IPS DF 4.7 (cell line): ENCODE results near the gene WDR18.
"Not testable (repeated sequence)": the region's sequence is repeated elsewhere in the genome, so short reads cannot be mapped to it uniquely, and the experiment has no call there.

Source experiments
- DNase-seq: peaks from one replicate; pipeline ENCODE4 v3.0.0-alpha.2; 2013; ENCODE audit warnings: low spot score; ENCODE audit errors: extremely low read depth

WDR18 gene

DNA sequence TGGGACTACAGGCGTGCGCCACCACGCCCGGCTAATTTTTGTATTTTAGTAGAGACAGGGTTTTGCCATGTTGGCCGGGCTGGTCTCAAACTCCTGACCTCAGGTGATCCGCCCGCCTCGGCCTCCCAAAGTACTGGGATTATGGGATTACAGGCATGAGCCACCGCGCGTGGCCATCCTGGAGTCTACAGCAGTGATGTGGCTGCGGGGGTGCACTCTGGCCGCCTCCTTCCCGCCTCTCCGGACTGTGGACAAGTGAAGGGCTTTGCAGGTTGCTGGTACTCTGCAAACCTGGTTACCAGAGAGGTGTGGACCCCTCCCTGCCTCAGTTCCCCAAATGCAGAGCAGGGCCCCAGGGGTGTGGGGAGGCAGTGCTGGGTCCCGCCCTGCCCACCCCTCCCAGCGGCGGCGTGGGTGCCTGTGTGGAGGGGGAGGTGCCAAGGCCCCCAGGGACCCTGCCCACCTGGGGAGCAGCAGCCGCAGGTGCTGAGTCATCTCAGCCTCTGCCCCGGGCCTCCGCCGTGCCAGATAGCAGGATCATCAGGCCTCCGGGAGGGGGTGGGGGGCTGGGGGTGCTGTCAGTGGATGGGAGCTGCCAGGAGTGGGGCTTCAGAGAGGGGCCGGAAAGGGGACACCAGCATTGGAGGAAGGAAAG is 35.2 kb upstream of the WDR18 start:
- DNase-seq: no peak

DNA sequence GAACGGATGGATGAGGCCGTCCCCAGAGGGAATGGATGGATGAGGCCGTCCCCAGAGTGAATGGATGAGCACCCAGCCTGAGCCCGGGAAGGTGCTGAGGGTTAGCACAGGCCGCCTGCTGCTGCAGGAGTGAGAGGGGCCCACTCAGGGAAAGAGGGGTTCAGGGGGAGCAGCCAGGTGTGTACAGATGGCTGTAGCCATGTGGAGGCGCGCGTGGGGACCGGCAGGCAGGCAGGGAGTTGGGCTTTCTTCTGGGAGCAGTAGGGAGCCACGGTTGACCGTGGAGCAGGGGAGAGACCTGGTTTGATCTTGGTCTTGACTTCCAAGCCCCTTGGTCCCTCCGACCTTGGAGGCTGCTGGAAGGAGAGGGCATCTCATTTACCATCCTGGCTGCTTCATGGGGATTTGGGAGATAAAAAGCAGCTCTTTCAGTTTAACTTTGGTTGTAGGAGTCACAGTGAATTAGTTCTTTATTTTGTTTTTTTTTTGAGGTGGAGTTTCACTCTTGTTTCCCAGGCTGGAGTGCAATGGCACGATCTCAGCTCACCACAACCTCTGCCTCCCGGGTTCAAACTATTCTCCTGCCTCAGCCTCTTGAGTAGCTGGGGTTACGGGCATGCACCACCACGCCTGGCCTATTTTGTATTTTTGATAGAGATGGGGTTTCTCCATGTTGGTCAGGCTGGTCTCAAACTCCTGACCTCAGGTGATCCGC is 33.6 kb upstream of the WDR18 start:
- DNase-seq: no peak

DNA sequence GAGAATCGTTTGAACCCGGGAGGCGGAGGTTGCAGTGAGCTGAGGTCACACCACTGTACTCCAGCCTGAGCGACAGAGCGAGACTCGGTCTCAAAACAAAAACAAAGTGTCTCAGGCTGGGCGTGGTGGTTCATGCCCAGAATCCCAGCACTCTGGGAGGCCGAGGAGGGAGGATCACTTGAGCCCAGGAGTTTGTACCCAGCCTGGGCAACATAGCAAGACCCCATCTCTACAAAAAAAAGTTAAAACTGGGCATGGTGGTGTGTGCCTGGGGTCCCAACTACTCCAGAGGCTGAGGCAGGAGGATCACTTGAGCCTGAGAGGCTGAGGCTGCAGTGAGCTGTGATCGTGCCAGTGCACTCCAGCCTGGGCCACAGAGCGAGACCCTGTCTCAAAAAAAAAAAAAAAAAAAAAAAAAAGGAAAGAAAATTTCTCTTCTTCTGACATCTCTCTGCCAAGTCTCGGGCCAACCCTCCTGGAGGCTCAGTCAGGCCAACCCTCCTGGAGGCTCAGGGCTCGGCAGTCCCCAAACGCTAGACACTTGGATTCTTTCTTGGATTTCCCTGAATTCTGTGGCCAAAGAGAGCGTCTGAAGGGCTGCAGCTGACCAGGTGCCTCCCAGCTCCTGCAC is 32.0 kb upstream of the WDR18 start:
- DNase-seq: no peak

DNA sequence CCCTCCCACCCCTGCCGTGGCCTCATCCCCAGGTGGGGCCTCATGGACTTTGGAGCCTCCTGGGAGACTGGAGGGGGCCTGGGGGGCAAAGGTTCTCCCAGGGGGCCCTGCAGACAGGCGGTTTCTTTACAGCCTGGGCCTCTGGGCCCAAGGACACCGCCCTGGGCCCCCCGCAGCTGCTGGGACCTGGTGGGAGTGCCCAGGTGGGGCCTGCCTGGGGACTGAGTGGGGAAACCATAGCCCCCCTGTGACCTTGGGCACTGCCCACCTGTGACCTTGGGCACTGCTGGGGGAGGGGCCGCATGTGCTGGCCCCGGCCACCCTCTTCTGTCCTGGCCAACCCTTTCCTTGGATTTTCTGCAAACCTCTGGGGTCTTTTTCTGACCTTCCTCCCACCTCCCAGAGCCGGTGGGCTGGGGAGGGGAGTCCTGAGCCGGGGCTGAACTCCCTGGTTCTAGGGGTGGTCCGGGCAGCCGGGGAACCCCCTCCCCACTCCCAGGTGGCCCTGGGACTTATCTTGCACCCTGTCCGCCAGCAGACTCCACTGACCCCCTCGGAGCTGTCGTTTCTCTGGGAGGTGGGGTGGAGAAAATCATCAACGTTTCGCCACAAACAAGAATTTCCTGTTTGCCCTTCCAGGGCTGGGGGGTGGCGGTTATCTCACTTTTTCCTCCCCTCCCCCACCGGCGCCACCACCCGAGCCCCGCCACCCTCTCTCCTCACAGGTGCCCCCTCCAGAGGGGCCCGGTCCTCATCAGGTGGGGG is 31.3 kb upstream of the WDR18 start:
- DNase-seq: no peak

DNA sequence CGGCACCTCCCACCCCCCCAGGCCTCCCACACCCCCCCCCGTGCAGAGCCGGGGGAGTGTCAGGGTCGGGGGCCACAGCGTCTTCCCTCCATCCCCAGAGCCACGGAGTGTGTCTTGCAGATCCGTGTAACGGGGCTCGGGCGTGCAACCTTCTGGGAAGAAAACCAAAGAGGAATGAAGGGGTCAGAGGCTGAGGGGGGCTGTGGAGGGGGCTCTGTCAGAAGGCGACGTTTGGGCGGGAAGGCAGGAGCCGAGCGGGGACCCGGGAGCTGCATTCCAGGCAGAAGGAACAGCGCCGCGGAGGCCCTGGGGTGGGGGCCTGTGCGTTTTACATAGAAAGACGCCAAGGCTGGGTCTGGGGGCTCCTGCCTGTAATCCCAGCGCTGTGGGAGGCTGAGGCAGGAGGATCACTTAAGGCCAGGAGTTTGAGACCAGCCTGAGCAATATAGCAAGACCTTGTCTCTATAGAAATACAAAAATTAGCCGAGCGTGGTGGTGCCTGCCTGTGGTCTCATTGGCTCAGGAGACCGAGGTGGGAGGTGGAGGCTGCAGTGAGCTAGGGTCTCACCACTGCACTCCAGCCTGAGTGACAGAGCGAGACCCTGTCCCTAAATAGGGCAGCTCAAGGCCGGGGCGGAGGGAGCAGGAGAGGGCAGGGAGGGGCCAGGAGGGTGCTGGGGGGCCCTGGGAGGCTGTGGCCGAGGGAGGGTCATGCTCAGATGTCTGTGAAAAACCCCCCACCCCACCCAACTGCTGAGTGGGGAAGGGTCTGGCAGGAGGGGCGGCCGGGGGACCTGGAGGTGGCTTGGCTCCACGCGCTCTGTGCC is 30.5 kb upstream of the WDR18 start:
- DNase-seq: no peak

DNA sequence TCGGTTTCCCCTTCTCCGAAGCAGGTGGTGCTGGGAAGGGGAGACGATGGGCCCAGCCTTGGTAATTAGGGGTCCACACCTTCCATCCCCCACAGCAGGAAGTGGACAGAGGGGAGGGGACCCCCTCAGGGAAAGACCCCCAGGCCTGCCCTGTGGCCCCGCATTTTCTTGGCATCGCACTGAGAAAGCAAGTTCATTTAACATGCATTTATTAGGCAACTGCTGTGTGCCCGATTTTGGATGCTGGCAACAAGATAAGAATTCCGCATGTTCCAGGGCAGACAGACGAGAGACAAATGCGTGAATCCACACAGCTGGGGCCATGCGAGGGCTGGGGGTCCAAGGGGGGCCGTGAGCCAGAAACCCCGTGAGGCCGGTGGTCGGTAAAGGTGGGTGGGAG is 29.9 kb upstream of the WDR18 start:
- no peak for DNase-seq

DNA sequence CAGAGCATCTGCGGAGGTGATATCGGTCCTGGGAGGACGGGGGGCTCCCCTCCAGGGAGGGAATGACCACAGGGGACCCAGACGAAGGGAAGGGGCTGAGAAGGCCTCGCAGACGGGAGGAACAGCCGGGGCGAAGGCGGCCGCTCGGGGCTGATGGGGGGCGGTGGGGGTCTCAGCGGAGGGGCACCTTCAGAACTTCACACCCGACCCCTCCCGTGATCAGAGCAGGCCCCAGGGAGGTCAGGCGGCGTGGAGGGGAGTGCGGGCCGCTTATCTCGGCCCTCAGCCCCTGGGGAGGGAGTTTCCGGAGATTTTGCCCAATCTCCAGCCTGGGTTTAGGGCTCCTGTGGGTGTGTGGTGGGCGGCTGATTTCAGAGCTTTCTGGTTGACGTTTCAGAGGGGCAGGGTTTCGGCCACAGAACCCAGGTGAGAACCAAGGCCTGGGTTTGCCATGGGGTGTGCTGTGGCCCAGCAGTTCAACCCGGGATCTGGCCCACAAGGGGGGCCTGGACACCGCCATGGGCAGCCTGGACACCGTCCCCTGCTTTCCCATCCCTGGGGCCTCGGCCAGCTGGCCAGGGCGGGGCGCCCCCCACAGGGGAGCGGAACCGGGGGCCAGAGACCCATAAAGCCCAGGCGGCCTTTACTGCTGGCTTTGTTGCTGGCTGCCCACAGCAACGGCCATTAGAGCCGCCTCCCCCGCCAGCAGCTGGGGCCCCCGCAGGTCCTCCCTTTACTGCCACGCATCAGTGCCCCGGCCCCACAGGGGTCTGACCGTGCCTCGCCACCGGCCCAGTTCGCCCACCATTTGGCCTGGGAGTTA is 29.3 kb upstream of the WDR18 start:
- DNase-seq: no peak

DNA sequence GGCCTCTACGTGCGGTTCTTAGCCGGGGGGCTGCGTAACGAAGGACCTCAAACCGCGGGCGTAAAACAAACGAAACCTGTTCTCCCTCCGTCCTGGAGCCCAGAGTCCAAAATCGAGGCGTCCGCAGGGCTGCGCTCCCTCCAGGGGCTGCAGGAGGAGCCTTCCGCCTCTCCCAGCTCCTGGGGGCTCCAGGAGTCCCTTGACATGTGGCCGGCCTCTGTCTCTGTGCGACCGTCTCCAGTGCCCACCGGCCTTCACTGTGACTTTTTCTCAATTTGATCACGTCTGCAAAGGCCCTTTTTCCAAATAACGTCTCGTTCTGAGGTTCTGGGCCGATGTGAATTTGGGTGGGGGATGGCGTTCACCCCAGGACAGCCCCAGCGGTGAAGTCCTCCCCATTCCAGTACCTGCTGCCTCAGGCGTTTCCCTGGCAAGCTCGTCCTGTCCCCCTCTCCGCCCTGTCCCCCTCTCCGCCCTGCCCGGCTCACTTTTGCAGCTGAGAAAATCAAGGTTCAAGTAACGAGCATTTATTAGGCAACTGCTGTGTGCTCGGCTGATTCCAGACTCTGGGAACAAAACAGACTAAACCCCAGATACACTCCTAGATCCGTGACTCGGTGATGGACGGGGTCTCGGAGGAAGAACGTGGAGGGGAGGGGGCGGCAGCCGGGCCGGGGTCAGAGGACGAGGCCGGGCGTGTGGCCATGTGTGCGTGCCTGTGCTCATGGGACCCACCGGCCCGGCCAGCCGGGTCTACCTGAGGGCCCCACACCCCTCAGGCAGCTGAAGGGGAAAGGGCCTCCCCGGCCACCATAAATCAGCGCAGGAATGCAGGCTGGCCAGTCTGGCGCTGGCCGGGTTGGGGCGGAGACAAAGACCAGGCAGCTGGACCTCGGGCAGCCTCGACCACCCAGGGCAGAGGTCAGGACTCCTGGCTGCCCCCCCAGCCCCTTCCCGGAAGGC is 28.1 kb upstream of the WDR18 start:
- DNase-seq: no peak

DNA sequence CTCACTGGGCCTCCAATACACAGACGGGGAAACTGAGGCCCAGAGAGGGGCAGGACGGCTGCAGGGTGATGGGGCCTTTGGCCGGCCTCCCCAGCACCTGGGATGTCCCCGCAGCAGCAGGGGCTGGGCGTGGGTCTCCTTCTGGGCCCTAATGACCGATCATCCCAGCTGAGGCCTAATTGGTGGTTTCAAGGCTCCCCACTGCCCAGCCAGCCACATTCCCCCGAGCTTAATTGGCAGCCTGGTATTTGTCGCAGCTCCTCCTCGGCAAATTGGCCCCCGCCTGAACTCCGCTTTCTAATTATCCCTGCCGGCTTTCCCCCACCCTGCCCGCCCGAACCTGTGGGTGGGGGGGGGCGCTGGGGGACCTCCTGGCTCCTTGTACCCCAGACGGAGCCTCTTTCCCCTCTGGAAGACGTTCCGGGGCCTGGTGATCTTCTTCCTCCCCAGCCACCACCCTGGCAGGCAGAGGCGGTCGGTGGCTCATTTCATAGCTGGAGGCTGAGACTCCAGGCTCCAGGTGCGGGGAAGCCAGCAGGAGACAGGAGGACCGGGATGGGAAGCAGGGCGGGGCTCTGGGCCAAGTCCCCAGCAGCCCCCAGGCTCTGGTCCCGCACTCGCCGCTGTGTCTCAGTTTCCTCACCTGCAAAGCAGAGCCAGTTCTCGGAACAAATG is 27.2 kb upstream of the WDR18 start:
- no peak for DNase-seq

DNA sequence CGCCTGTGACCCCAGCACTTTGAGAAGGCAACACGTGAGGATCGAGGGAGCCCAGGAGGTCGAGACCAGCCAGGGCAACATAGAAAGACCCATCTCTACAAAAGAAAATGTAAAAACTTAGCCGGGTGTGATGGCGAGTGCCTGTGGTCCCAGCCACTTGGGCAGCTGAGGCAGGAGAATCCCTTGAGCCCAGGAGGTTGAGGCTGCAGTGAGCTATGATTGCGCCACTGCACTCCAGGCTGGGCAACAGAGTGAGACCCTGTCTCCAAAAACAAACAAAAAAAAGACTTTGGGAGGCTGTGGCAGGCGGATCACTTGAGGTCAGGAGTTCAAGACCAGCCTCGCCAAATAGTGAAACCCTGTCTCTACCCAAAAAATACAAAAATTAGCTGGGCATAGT is 26.6 kb upstream of the WDR18 start:
- not testable (repeated sequence) for DNase-seq

DNA sequence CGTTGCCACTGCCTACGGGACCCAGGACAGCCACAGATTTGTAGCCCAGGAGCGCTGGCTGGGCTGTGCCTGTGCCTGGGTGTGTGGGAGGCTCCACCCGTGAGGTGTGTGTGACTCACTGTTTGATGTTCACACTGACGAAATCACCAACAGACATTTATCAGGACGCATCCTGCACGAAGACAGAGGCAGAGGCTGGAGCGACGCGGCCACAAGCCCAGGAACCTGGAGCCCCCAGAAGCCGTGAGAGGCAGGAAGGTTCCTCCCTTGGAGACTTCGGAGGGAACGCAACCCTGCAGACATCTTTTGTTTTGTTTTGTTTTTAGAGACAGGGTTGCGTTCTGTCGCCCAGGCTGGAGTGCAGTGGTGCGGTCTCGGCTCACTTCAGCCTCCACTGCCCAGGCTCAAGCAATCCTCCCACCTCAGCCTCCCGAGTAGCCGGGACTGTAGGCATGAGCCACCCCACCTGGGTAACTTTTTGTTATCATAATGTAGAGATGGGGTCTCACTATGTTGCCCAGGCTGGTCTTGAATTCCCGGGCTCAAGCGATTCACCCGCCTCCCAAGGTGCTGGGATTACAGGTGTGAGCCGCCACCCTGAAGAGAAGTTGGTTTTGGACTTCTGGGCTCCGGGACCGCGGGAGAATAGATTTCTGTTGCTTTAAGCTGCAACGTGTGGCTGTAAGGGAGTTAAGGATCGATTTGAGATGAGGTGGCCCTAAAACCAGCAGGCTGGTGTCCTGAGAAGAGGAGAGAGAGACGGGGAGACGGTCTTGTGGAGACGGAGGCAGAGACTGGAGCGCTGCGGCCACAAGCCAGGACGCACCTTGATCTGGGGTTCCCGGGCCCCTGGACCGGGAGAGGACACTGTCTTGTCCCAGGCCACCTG is 24.9 kb upstream of the WDR18 start:
- no peak for DNase-seq

DNA sequence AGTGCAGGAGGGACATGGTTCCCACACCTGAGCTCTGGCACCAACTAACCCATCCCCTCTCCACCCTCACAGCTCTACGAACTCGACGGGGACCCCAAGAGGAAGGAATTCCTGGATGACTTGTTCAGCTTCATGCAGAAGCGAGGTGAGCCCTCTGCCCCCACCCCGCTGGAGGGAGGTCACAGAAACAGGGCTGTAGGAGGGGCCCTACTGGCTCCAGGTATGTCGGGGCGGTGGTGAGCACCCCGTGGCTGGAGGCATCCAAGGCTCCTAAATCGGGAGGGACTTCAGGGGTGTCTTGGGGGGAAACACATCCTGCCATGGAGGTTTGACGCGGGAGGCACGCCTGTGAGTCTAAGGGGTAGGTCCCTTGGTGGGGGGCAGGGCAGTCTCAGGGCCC is 24.1 kb upstream of the WDR18 start:
- no peak for DNase-seq

DNA sequence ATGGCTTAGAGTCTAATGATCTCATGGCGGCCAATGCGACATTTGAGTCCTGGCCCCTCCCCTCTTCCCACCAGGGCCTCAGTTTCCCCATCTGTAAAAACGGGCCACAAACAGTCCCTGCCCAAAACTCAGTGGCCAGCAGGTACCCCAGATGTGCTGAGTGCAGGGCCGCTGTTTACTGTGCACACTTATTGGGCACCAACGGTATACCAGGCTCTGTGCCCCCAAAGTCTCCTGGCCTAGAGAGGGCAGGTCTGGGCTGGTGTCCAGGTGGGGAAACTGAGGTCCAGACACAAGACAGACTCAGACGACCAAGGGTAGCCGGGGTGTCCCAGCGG is 23.6 kb upstream of the WDR18 start:
- DNase-seq: no peak

DNA sequence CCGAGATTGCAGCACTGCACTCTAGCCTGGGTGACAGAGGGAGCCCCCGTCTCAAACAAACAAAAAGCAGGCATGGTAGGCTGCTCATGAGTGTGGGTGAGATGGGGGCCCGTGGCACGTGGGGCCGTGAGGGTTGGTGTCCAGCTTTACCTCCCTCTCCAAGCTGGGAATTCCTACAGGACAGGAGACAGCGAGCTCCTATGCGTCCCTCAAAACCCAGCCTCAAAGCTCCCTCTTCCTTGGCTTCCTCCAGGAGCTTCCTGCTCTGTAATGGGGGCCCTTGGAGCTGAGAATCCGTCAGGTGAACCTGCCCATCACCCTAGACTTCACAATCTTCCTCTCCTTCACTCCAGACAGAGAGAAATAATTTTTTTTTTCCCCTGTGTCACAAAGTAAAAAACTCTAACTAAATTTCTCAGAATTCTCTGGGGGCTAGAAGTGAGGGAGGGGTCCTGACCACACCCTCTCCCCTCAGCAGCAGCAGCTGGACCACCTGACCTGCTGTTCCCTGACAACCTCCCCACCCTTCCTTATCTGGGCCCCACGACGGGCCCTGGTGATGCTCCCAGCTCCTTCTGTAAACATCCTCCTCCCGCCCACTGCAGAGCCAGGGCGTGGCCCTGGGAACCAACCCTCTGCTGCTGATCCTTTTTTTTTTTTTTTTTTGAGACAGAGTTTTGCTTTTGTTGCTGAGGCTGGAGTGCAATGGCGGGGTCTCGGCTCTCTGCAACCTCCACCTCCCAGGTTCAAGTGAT is 22.1 kb upstream of the WDR18 start:
- no peak for DNase-seq

DNA sequence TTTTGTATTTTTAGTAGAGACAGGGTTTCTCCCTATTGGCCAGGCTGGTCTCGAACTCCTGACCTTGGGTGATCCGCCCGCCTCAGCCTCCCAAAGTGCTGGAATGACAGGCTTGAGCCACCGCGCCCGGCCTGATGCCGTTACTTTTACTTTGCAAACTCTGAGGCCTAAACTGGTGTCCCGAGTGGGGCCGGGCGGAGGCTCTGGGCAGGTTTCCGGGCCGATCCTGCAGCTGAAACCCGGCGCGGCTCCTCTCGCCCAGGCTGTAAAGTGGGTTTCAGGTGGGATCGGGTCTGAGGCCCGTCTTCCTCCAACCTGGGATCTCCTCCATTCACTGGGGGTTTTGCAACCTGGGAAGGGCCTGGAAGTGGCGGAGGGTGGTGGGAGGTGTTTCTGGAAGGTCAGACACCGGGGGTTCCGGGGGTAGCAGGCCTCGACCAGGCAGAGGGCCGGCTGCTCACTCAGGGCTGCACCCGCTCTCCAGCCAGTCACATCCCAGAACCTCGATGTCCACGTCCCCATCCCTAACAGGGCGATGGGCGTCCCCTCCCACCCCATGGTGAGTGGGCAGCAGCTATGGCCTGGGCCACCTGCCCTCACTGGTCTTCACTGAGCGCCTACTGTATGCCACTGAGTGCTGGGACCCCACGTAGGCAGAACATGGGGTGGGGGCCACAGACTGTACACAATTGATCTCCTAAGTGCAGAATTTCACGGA is 21.3 kb upstream of the WDR18 start:
- no peak for DNase-seq

DNA sequence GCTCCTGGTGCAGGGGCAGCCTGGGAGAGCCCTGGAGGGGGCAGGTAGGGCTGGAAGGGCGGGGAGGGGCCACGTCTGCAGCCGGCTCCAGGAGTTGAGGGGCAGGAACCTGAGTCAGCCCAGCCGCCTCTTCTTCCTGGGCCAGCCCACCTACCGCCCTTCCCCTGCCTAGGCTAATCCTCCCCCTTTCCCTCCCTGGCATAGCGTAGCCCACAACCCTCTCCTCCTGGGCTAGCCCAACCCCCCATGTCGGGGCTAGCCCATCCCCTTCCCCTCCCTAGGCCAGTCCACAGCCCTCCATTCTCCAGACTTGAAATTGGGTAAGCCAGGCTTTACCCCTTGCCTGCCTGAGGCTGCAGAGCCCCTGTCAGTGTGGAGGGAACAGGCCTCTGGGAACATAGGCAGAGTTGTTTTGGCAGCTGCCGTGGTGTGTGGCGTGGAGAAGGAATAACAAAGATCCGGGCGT is 20.6 kb upstream of the WDR18 start:
- DNase-seq: no peak
